Mucosa of descending colon (tissue), 3 donors: Measurements from ENCODE around the gene IGSF21. TPM values are rescaled to one million over a fixed set of nuclear protein-coding genes. Genes with fewer than 3 reads are reported as not detected.
"Not testable (repeated sequence)": the region's sequence is repeated elsewhere in the genome, so short reads cannot be mapped to it uniquely, and the experiment has no call there.

ENCODE experiments used
- ATAC-seq: fragments of 200-7000 bp; cut with Tn5 transposase; one replicate; pipeline ENCODE4 v1.9.1; 2020; ENCODE audit warnings: mild to moderate bottlenecking, moderate library complexity
- DNase-seq, 3 donors: peaks; one replicate each; pipeline ENCODE4 v3.0.0-alpha.2; 2020
- H3K36me3 ChIP-seq: fragments of 200-600 bp; one replicate; pipeline ENCODE4 v1.8.0; 2021; ENCODE audit warnings: low read depth, mild to moderate bottlenecking
- H3K4me1 ChIP-seq: fragments of 200-600 bp; one replicate; pipeline ENCODE4 v1.8.0; 2021; ENCODE audit warnings: low read depth, mild to moderate bottlenecking
- H3K4me3 ChIP-seq: fragments of 200-600 bp; one replicate; pipeline ENCODE4 v1.8.0; 2021; ENCODE audit warnings: mild to moderate bottlenecking
- H3K9me3 ChIP-seq: fragments of 200-600 bp; one replicate; pipeline ENCODE4 v1.8.0; 2021; ENCODE audit warnings: mild to moderate bottlenecking
- CTCF ChIP-seq: fragments of 200-600 bp; IDR thresholded peaks from one replicate; pipeline ENCODE4 v1.8.0; 2022; ENCODE audit warnings: antibody characterized with exemption, mild to moderate bottlenecking
- intact Hi-C, 2 donors: fragments of 100-400 bp; cut with DNase I in 1 of 2; cut with micrococcal nuclease in 1 of 2; formaldehyde crosslinking; loops; one replicate each; pipeline versions ENCODE4 v1.11.0 to v1.11.1; 2022; cut with DNase I, micrococcal nuclease
- total RNA-seq, 3 donors: library from RNA; stranded (reverse); fragmentation: NEBNext Ultra II Directional in 2 of 3; extraction: Animal tissue kit (Norgen Biotek cat#: 25700) in 2 of 3; gene quantifications; one replicate each; pipeline versions ENCODE4 v1.2.1 to v1.2.4, GENCODE V29; 2021 to 2023
- donor health status: DM: no; HTN: no; CAD: no; lungs with moderate emphysema.
- donor health status: DM: no; HTN: no; CAD: no.
- donor health status: DM: no; HTN: yes; CAD: no.

The IGSF21 gene
- total RNA-seq, 3 donors from 2014 or later: 0.70 to 1.4 (median 0.96) TPM

- Histone ChIP-seq H3K4me1 (no peaks in the 10 kb centered on the region), H3K4me3 (no peak overlapping the region), H3K9me3 (peaks cover 22% of the 10 kb centered on the region), H3K36me3 (no peaks in the 10 kb centered on the region)
- intact Hi-C loops: no loop called here
- ATAC-seq (peak; percentile 73), DNase-seq (peak in 2 of 3 donors; percentile 10 to 33)
- no peak for TF ChIP-seq CTCF
These were observed 306.7 kb downstream of the IGSF21 start for GRCh38 chr1:18414321-18414720.

- Histone ChIP-seq H3K4me3 (no peak overlapping the region), H3K9me3 (peaks cover 22% of the 10 kb centered on the region), H3K4me1 (no peaks in the 10 kb centered on the region), H3K36me3 (no peaks in the 10 kb centered on the region)
- intact Hi-C loops: no loop called here
- ATAC-seq (no peak), DNase-seq (no peak)
- TF ChIP-seq CTCF: no peak
These were observed 307.4 kb downstream of the IGSF21 start for GRCh38 chr1:18414872-18415447.

GRCh38 chr1:18415448-18416027, 307.9 kb downstream of the IGSF21 start:
- no peaks in the 10 kb centered on the region for H3K36me3 ChIP-seq
- DNase-seq: no peak
- intact Hi-C loops: no loop called here

GRCh38 chr1:18416126-18416525, 308.5 kb downstream of the IGSF21 start:
- H3K4me3 ChIP-seq, ATAC-seq, H3K36me3 ChIP-seq, DNase-seq, H3K4me1 ChIP-seq, intact Hi-C loops: not testable (repeated sequence)
- H3K9me3 ChIP-seq: peaks cover 20% of the 10 kb centered on the region

More at GRCh38 chr1:18415448-18416027, 307.9 kb downstream of the IGSF21 start:
- Histone ChIP-seq H3K4me3 (no peak overlapping the region), H3K9me3 (peaks cover 22% of the 10 kb centered on the region), H3K4me1 (no peaks in the 10 kb centered on the region)
- TF ChIP-seq CTCF: no peak
- no peak for ATAC-seq

- no peak for DNase-seq
- intact Hi-C loops: no loop called here
- ATAC-seq: no peak
- Histone ChIP-seq H3K9me3 (peaks cover 5% of the 10 kb centered on the region), H3K4me3 (no peak overlapping the region), H3K4me1 (no peaks in the 10 kb centered on the region), H3K36me3 (no peaks in the 10 kb centered on the region)
- no peak for TF ChIP-seq CTCF
These were observed 310.0 kb downstream of the IGSF21 start for GRCh38 chr1:18417316-18418269.
